Kidney epithelial cell (primary cell): ENCODE data around the gene CHTOP. TPM values are rescaled to one million over a fixed set of nuclear protein-coding genes. Genes with fewer than 3 reads are reported as not detected.
"Not testable (repeated sequence)": the region's sequence is repeated elsewhere in the genome, so short reads cannot be mapped to it uniquely, and the experiment has no call there.

Source experiments
- DNase-seq: peaks from one replicate; pipeline ENCODE4 v3.0.0-alpha.2; 2010; ENCODE audit warnings: low read depth
- H3K27me3 ChIP-seq: 2 replicates; pipeline ENCODE4 v1.6.0; 2011; ENCODE audit warnings: low read length; ENCODE audit not compliant: control insufficient read depth, insufficient read depth
- H3K36me3 ChIP-seq: 2 replicates; pipeline ENCODE4 v1.5.1; 2011; ENCODE audit warnings: low read length; ENCODE audit not compliant: control insufficient read depth, insufficient read depth
- H3K4me3 ChIP-seq: 2 replicates; pipeline ENCODE4 v1.5.1; 2011; ENCODE audit warnings: low read depth, mild to moderate bottlenecking, control low read depth, low read length
- CTCF ChIP-seq: IDR thresholded peaks from 2 replicates; pipeline ENCODE4 v1.5.1; 2011; ENCODE audit warnings: mild to moderate bottlenecking, moderate library complexity, low read length, control low read depth, inconsistent platforms; ENCODE audit not compliant: insufficient read depth, poor library complexity, severe bottlenecking
- total RNA-seq: library from RNA; depleted of rRNA; stranded (reverse); fragments of >200 nt; gene quantifications from 2 replicates; pipeline ENCODE4 v1.2.3, GENCODE V29; 2015

Gene CHTOP
- total RNA-seq, 1 donor from 2014 or later, result 58.1 TPM

- TF ChIP-seq CTCF, result no peak
- Histone ChIP-seq H3K27me3 (no peaks in the 10 kb centered on the region), H3K4me3 (peak overlapping the region; percentile 98), H3K36me3 (no peaks in the 10 kb centered on the region)
- DNase-seq, result no peak
These were observed 35.7 kb downstream of the CHTOP start for GRCh38 chr1:153669606-153670005.

GRCh38 chr1:153670257-153670858, 36.5 kb downstream of the CHTOP start:
- TF ChIP-seq CTCF, result no peak
- H3K4me3 ChIP-seq, result peak overlapping the region; percentile 98
- H3K36me3 ChIP-seq, result no peaks in the 10 kb centered on the region
- no peaks in the 10 kb centered on the region for H3K27me3 ChIP-seq
- no peak for DNase-seq

GRCh38 chr1:153670859-153671627, 37.2 kb downstream of the CHTOP start, which contains the start of gene ILF2:
Gene ILF2 (minus strand): TSS chr1:153670993. CDS start chr1:153670922, 71 bp downstream.
- no peaks in the 10 kb centered on the region for H3K27me3 ChIP-seq
- H3K4me3 ChIP-seq, result peak within 1 kb of the TSS; percentile 98
- H3K36me3 ChIP-seq, result no peaks in the 10 kb centered on the region
- DNase-seq, result peak; percentile 100
- TF ChIP-seq CTCF, result peak; percentile 27

GRCh38 chr1:153671628-153672353, 37.9 kb downstream of the CHTOP start:
- not testable (repeated sequence) for H3K36me3 ChIP-seq, H3K27me3 ChIP-seq, DNase-seq
- H3K4me3 ChIP-seq, result peak overlapping the region; percentile 39

- TF ChIP-seq CTCF, result no peak
- no peaks in the 10 kb centered on the region for H3K36me3 ChIP-seq
- H3K4me3 ChIP-seq, result no peak overlapping the region
- peaks cover 8% of the 10 kb centered on the region for H3K27me3 ChIP-seq
- no peak for DNase-seq
These were observed 39.6 kb downstream of the CHTOP start for GRCh38 chr1:153673511-153673910.
